CD8-positive, alpha-beta memory T cell (primary cell): ENCODE results near the gene GRM7. TPM values are rescaled to one million over a fixed set of nuclear protein-coding genes. Genes with fewer than 3 reads are reported as not detected.

Experiments
- CTCF ChIA-PET: fragments of 350-600 bp; sonication (Branson Sonifier 250); formaldehyde crosslinking; loops from one replicate; lab custom pipeline; 2021; ENCODE audit warnings: antibody characterized with exemption; lab: Charles Lee
- POLR2A ChIA-PET: fragments of 350-600 bp; sonication (Branson Sonifier 250); formaldehyde crosslinking; loops from one replicate; lab custom pipeline; 2021; ENCODE audit warnings: antibody characterized with exemption; lab: Charles Lee
- DNase-seq, 5 donors: peaks; one replicate each; pipeline versions ENCODE4 v3.0.0 to v3.0.0-alpha.2; 2020 to 2022; ENCODE audit warnings: mixed read lengths in 1 of 5
- H3K27ac ChIP-seq: one replicate; pipeline ENCODE4 v1.7.0; 2013; ENCODE audit warnings: low read depth, mild to moderate bottlenecking, low read length, moderate library complexity
- H3K27me3 ChIP-seq: 2 replicates; pipeline ENCODE4 v1.7.0; 2013; ENCODE audit warnings: low read length, mild to moderate bottlenecking; ENCODE audit not compliant: insufficient read depth, poor library complexity, severe bottlenecking
- H3K36me3 ChIP-seq: 2 replicates; pipeline ENCODE4 v1.7.0; 2013; ENCODE audit warnings: mild to moderate bottlenecking, low read length, moderate library complexity; ENCODE audit not compliant: insufficient read depth
- H3K4me1 ChIP-seq: 2 replicates; pipeline ENCODE4 v1.7.0; 2013; ENCODE audit warnings: mild to moderate bottlenecking, low read length, moderate library complexity; ENCODE audit not compliant: insufficient read depth
- H3K4me3 ChIP-seq: 2 replicates; pipeline ENCODE4 v1.7.0; 2013; ENCODE audit warnings: mild to moderate bottlenecking, low read length
- H3K9me3 ChIP-seq: 2 replicates; pipeline ENCODE4 v1.7.0; 2013; ENCODE audit warnings: mild to moderate bottlenecking, low read length
- H3K27ac Mint-ChIP-seq, 8 donors: one replicate each; pipeline ENCODE4 v1.8.0; 2020 to 2021; ENCODE audit warnings: mixed read lengths in 8 of 8, mild to moderate bottlenecking in 6 of 8, inconsistent platforms in 3 of 8, moderate library complexity in 3 of 8
- H3K27me3 Mint-ChIP-seq, 2 donors: one replicate each; pipeline ENCODE4 v1.8.0; 2020 to 2021; ENCODE audit warnings: mixed read lengths in 2 of 2, mild to moderate bottlenecking in 1 of 2, moderate library complexity in 1 of 2
- H3K36me3 Mint-ChIP-seq, 3 donors: one replicate each; pipeline ENCODE4 v1.8.0; 2020 to 2021; ENCODE audit warnings: mixed read lengths in 3 of 3, inconsistent platforms in 1 of 3, mild to moderate bottlenecking in 1 of 3
- H3K4me1 Mint-ChIP-seq, 3 donors: one replicate each; pipeline ENCODE4 v1.8.0; 2020 to 2021; ENCODE audit warnings: mixed read lengths in 3 of 3, inconsistent platforms in 1 of 3, mild to moderate bottlenecking in 1 of 3
- H3K4me3 Mint-ChIP-seq, 7 donors: one replicate each; pipeline ENCODE4 v1.8.0; 2020 to 2021; ENCODE audit warnings: mixed read lengths in 7 of 7, mild to moderate bottlenecking in 6 of 7, moderate library complexity in 4 of 7, inconsistent platforms in 2 of 7
- H3K9me3 Mint-ChIP-seq, 5 donors: one replicate each; pipeline ENCODE4 v1.8.0; 2020 to 2022; ENCODE audit warnings: mixed read lengths in 5 of 5, mild to moderate bottlenecking in 3 of 5, moderate library complexity in 2 of 5, inconsistent platforms in 1 of 5
- polyA plus RNA-seq: library from polyadenylated mRNA; unstranded; fragments of 300-500 nt; fragmentation: Illumina TruSeq; gene quantifications from one replicate; pipeline ENCODE4 v1.2.3, GENCODE V29; 2021
- total RNA-seq, 2 experiments: library from RNA; stranded (reverse); gene quantifications; one replicate each; pipeline ENCODE4 v1.2.3, GENCODE V29; 2021

The GRM7 gene
- total and polyA plus RNA-seq, 3 experiments from 2014 or later = not detected

DNA sequence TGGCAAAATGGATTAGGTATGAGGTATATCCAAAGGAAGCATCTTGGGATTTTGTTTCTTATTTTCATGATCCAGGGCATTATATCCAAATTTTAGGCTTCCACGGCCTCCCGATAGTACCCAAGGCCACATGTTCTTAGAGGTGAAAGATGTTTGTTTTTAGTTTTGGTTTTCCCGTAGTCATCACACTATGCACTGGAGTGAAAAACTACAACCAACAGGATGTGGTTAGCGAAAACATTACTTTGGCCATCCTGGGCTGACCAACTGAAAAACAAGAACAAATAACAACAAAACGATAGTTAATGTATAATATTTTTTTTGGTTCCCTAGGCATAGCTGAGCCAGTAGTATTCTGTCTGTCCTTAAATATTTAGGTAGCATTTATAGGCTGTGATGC, 749.7 kb downstream of the GRM7 start:
- no peaks in the 10 kb centered on the region for H3K27me3 ChIP-seq
- POLR2A ChIA-PET = no interaction called here
- no peak overlapping the region for H3K27ac ChIP-seq
- H3K36me3 ChIP-seq = no peaks in the 10 kb centered on the region
- H3K36me3 Mint-ChIP-seq = no peaks in the 10 kb centered on the region
- H3K4me1 Mint-ChIP-seq = peaks cover 0 to 4% (median 0%) of the 10 kb centered on the region in 3 donors
- no peak overlapping the region for H3K27ac Mint-ChIP-seq
- H3K9me3 ChIP-seq = no peaks in the 10 kb centered on the region
- H3K4me1 ChIP-seq = no peaks in the 10 kb centered on the region
- H3K9me3 Mint-ChIP-seq = peaks cover 0 to 5% (median 0%) of the 10 kb centered on the region in 5 donors
- no peak for DNase-seq
- CTCF ChIA-PET = no interaction called here
- no peaks in the 10 kb centered on the region for H3K27me3 Mint-ChIP-seq
- H3K4me3 ChIP-seq = no peak overlapping the region
- no peak overlapping the region for H3K4me3 Mint-ChIP-seq

DNA sequence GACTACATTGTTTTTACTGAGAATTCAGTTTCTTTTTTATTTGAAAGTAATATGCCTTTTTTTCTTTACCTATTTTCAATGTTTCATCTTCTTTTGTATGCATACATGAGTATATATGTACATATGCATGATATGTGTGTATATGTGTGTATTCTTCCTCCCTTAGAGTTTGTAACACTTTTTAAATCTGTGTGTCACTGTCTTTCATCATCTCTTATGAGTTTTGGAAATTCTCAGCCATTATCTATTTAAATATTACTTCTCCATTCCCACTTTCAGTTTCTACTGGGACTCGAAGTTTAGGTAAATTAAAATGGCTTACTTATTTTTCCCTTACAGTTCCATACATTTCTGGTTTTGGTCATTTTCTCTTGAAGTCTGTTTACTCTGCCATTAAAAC, 754.1 kb downstream of the GRM7 start:
- Mint-ChIP-seq H3K27ac (no peak overlapping the region), H3K27me3 (no peaks in the 10 kb centered on the region), H3K4me3 (no peak overlapping the region), H3K4me1 (no peaks in the 10 kb centered on the region), H3K36me3 (no peaks in the 10 kb centered on the region), H3K9me3 (peaks cover 0 to 11% (median 0%) of the 10 kb centered on the region in 5 donors)
- Histone ChIP-seq H3K27ac (no peak overlapping the region), H3K4me1 (no peaks in the 10 kb centered on the region), H3K9me3 (no peaks in the 10 kb centered on the region), H3K4me3 (no peak overlapping the region), H3K36me3 (no peaks in the 10 kb centered on the region), H3K27me3 (no peaks in the 10 kb centered on the region)
- POLR2A ChIA-PET = no interaction called here
- CTCF ChIA-PET = no interaction called here
- no peak for DNase-seq

DNA sequence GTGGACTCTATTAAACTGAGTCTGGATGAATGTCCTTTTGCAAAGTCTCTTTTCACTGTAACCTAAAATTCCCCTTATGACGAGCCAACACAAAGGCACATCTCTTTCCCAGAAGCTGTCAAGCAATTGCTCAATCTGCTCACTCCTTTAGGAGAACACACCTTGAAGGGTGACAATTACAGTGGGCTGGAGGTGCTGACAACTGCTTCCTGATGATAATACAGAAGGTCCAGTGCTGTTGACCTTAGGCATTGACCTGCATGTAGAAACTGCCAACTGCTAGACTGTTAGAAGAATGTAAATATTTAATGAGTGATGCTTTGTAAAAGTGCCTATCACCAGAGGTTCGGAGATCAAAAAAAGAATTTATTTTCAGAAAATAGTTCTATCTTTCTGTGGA, 757.7 kb downstream of the GRM7 start:
- no peaks in the 10 kb centered on the region for H3K27me3 Mint-ChIP-seq
- Histone ChIP-seq H3K27ac (no peak overlapping the region), H3K4me1 (no peaks in the 10 kb centered on the region), H3K4me3 (no peak overlapping the region), H3K36me3 (no peaks in the 10 kb centered on the region), H3K27me3 (no peaks in the 10 kb centered on the region), H3K9me3 (no peaks in the 10 kb centered on the region)
- POLR2A ChIA-PET = no interaction called here
- DNase-seq = no peak
- H3K27ac Mint-ChIP-seq = no peak overlapping the region
- H3K9me3 Mint-ChIP-seq = peaks cover 0 to 11% (median 2%) of the 10 kb centered on the region in 5 donors
- no peak overlapping the region for H3K4me3 Mint-ChIP-seq
- H3K4me1 Mint-ChIP-seq = no peaks in the 10 kb centered on the region
- H3K36me3 Mint-ChIP-seq = no peaks in the 10 kb centered on the region
- CTCF ChIA-PET = no interaction called here

DNA sequence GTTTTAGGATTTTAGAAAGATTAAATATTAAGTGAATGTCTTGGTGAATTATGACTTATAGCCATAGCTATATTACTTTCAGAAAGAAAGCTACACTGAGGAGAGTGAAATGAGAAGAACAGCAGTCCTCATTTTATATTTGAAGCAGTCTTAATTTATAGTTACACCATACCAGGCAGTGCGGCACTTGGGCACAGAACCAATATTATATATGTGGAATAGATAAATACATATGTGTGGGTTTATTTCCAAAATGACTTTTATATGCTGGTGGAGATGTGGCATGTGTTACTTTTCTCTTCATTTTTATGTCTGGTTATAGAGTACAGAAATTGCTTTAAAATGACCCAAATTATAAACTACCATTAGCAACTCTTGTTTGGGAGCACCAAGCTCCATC, 759.5 kb downstream of the GRM7 start:
- H3K27ac ChIP-seq = no peak overlapping the region
- H3K4me1 Mint-ChIP-seq = no peaks in the 10 kb centered on the region
- DNase-seq = no peak
- no peak overlapping the region for H3K27ac Mint-ChIP-seq
- H3K9me3 Mint-ChIP-seq = peaks cover 0 to 7% (median 2%) of the 10 kb centered on the region in 5 donors
- no peaks in the 10 kb centered on the region for H3K36me3 Mint-ChIP-seq
- no peaks in the 10 kb centered on the region for H3K4me1 ChIP-seq
- no peak overlapping the region for H3K4me3 ChIP-seq
- H3K27me3 ChIP-seq = no peaks in the 10 kb centered on the region
- no peaks in the 10 kb centered on the region for H3K9me3 ChIP-seq
- H3K27me3 Mint-ChIP-seq = no peaks in the 10 kb centered on the region
- ChIA-PET CTCF (no interaction called here), POLR2A (no interaction called here)
- no peaks in the 10 kb centered on the region for H3K36me3 ChIP-seq
- no peak overlapping the region for H3K4me3 Mint-ChIP-seq

DNA sequence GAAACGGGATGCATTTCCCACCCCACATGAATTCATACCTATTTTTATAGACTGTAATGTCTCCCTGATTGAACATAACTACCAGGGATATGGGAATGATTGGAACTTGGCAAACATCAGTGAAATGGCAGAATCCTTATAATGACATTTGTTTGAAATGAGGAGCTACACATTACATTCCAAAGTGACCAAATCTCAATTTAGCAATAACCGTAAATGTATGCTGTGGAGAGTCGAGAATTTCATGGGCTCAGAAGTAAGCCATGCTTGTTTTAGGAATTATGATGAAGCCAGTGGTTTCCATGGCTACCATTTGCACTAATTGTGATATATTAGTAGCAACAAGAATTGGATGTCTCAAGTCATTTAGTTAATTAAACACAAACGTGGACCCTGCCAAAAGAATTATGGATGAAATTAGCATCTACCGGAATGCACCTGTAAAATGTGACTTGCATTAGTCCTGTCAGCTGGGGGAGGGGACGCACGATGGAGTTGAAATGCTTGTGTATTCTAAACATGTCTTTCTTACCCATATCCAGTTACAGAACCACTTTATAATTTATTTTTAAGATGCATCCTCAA, 760.2 kb downstream of the GRM7 start:
- H3K27ac ChIP-seq = no peak overlapping the region
- Mint-ChIP-seq H3K27ac (no peak overlapping the region), H3K9me3 (peaks cover 0 to 7% (median 2%) of the 10 kb centered on the region in 5 donors), H3K4me3 (no peak overlapping the region), H3K27me3 (no peaks in the 10 kb centered on the region), H3K4me1 (no peaks in the 10 kb centered on the region), H3K36me3 (no peaks in the 10 kb centered on the region)
- H3K36me3 ChIP-seq = no peaks in the 10 kb centered on the region
- POLR2A ChIA-PET = no interaction called here
- DNase-seq = no peak
- H3K4me1 ChIP-seq = no peaks in the 10 kb centered on the region
- no peaks in the 10 kb centered on the region for H3K9me3 ChIP-seq
- CTCF ChIA-PET = no interaction called here
- H3K27me3 ChIP-seq = no peaks in the 10 kb centered on the region
- no peak overlapping the region for H3K4me3 ChIP-seq

DNA sequence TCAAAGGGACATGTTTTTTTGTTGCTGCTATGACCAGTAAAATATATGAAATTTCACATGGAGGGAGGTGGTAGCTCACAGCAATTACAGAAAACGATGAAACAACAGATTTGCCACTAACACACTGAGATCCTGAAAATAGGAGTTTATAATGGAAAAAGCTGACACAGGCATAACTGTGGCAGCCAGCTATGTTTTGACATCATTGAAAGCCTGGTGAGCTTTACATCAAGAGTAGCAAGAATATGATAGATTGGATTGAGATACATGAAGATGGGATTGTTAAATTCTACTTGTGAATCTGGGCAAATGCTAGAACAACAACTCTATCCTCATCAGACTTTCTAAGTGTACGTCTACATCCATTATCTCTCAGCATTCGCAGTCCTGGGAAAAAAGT, 760.7 kb downstream of the GRM7 start:
- POLR2A ChIA-PET = no interaction called here
- CTCF ChIA-PET = no interaction called here
- H3K4me1 ChIP-seq = no peaks in the 10 kb centered on the region

DNA sequence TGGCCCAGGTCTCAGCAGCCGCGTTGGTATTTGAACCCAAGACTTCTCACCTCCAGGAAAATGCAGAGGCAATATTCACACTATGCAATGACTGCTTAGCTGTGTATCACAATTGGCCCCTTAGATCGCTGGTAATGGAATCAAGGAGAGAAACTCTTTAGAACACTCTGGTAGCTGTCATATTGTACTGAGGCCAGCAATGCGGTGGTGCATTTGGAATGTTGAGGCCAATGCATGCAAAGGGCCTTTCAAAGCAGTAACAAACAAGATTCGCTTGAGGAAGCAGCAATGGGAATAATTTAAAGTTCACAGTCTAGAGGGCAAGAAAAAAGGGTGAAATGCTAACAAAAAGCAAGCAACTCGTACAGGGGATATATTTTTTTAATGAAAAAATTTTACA, 764.1 kb downstream of the GRM7 start:
- Mint-ChIP-seq H3K4me3 (no peak overlapping the region), H3K36me3 (no peaks in the 10 kb centered on the region), H3K9me3 (peaks cover 0 to 4% (median 3%) of the 10 kb centered on the region in 5 donors), H3K27me3 (no peaks in the 10 kb centered on the region), H3K4me1 (no peaks in the 10 kb centered on the region), H3K27ac (no peak overlapping the region)
- Histone ChIP-seq H3K4me3 (no peak overlapping the region), H3K4me1 (no peaks in the 10 kb centered on the region), H3K27ac (no peak overlapping the region), H3K36me3 (no peaks in the 10 kb centered on the region), H3K9me3 (no peaks in the 10 kb centered on the region), H3K27me3 (no peaks in the 10 kb centered on the region)
- POLR2A ChIA-PET = no interaction called here
- CTCF ChIA-PET = no interaction called here
- DNase-seq = no peak

More for the DNA sequence above, 760.7 kb downstream of the GRM7 start:
- H3K4me3 ChIP-seq = no peak overlapping the region
- no peak overlapping the region for H3K27ac ChIP-seq
- Mint-ChIP-seq H3K36me3 (no peaks in the 10 kb centered on the region), H3K4me3 (no peak overlapping the region), H3K4me1 (no peaks in the 10 kb centered on the region), H3K27ac (no peak overlapping the region), H3K27me3 (no peaks in the 10 kb centered on the region), H3K9me3 (peaks cover 0 to 3% (median 2%) of the 10 kb centered on the region in 5 donors)
- H3K9me3 ChIP-seq = no peaks in the 10 kb centered on the region
- DNase-seq = no peak
- H3K36me3 ChIP-seq = no peaks in the 10 kb centered on the region
- no peaks in the 10 kb centered on the region for H3K27me3 ChIP-seq

DNA sequence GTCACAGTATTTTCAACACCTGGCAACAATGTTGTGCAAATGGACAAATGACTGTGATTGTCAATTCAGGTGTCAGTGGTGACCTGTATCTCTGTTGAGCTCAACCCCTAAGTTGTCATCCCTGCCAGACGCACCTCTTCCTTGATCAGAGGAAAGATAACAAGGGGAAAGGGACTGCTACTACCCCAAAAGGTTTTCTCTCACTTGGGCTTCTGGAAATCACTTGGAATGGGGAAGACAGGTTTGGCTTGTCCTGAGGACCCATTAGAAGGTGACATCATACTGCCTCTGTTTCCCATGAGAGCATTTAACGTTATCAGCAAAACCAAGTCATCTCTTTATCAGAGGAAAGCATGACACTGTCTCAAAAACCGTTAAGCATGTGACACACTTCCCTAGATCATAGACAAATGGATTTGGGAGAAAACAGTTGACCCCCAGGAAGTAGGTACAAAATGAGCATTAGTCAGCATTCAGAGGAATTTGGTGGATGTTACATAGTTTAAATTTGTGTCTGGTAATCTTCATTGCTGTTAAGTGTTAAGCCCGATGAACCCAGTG, 769.5 kb downstream of the GRM7 start:
- Histone ChIP-seq H3K9me3 (no peaks in the 10 kb centered on the region), H3K4me1 (no peaks in the 10 kb centered on the region), H3K36me3 (no peaks in the 10 kb centered on the region), H3K27ac (no peak overlapping the region), H3K4me3 (no peak overlapping the region), H3K27me3 (no peaks in the 10 kb centered on the region)
- H3K4me3 Mint-ChIP-seq = no peak overlapping the region
- CTCF ChIA-PET = no interaction called here
- no peaks in the 10 kb centered on the region for H3K36me3 Mint-ChIP-seq
- no peaks in the 10 kb centered on the region for H3K27me3 Mint-ChIP-seq
- H3K27ac Mint-ChIP-seq = no peak overlapping the region
- no peaks in the 10 kb centered on the region for H3K4me1 Mint-ChIP-seq
- POLR2A ChIA-PET = no interaction called here
- DNase-seq = no peak
- peaks cover 0 to 4% (median 0%) of the 10 kb centered on the region in 5 donors for H3K9me3 Mint-ChIP-seq
